PC-9 (cell line): ENCODE measurements around the gene GCM1.

Experiments
- CTCF ChIP-seq: fragments of 200-600 bp; sonication (generic); conservative IDR thresholded peaks from 2 replicates; pipeline ENCODE4 v1.6.1; 2017; ENCODE audit warnings: mixed run types, antibody characterized with exemption, mild to moderate bottlenecking, moderate library complexity
- EZH2 ChIP-seq: fragments of 200-600 bp; sonication (generic); IDR thresholded peaks from 2 replicates; pipeline ENCODE4 v1.8.0; 2017; ENCODE audit warnings: antibody characterized with exemption, low read depth

- TF ChIP-seq CTCF (no peak), EZH2 (no peak)
Observed at GRCh38 chr6:53192682-53193188, 44.1 kb upstream of the GCM1 start.
